Kidney (tissue), 14 donors: ENCODE measurements around the gene HECTD2. TPM values are rescaled to one million over a fixed set of nuclear protein-coding genes. Genes with fewer than 3 reads are reported as not detected.

Experiments
- DNase-seq, 5 donors: peaks; one replicate each; pipeline ENCODE4 v3.0.0-alpha.2; 2013 to 2020
- FAIRE-seq: peaks from 2 replicates; lab custom pipeline; 2012; peaks lifted over from hg19 to GRCh38; lab: Jason Lieb, UNC
- H3K27ac ChIP-seq, 2 donors: one replicate each; pipeline ENCODE4 v1.7.0; 2013; ENCODE audit warnings: low read depth in 2 of 2, low read length in 2 of 2, inconsistent platforms in 1 of 2
- H3K27me3 ChIP-seq: one replicate; pipeline ENCODE4 v1.7.1; 2013; ENCODE audit warnings: low read length, inconsistent platforms; ENCODE audit not compliant: control insufficient read depth, insufficient read depth
- H3K36me3 ChIP-seq, 3 donors: one replicate each; pipeline versions ENCODE4 v1.7.0 to v1.7.1; 2013; ENCODE audit warnings: low read length in 3 of 3, control low read depth in 1 of 3, inconsistent platforms in 1 of 3; ENCODE audit not compliant: insufficient read depth in 3 of 3, control insufficient read depth in 2 of 3
- H3K4me1 ChIP-seq, 3 donors: one replicate each; pipeline versions ENCODE4 v1.7.0 to v1.7.1; 2013; ENCODE audit warnings: low read length in 3 of 3, inconsistent platforms in 1 of 3, low read depth in 1 of 3; ENCODE audit not compliant: control insufficient read depth in 2 of 3, insufficient read depth in 2 of 3
- H3K4me3 ChIP-seq, 3 donors: one replicate each; pipeline versions ENCODE4 v1.7.0 to v1.8.1; 2013; ENCODE audit warnings: low read length in 3 of 3, control low read depth in 1 of 3, inconsistent platforms in 1 of 3
- H3K9ac ChIP-seq, 3 donors: one replicate each; pipeline versions ENCODE4 v1.7.0 to v1.7.1; 2013; ENCODE audit warnings: low read length in 3 of 3, control low read depth in 1 of 3, inconsistent platforms in 1 of 3
- H3K9me3 ChIP-seq, 3 donors: one replicate each; pipeline versions ENCODE4 v1.7.0 to v1.7.1; 2013; ENCODE audit warnings: low read length in 3 of 3, control low read depth in 1 of 3, inconsistent platforms in 1 of 3; ENCODE audit not compliant: control insufficient read depth in 2 of 3, insufficient read depth in 1 of 3
- CTCF ChIP-seq: IDR thresholded peaks from 3 replicates; pipeline ENCODE4 v1.5.1; 2012; ENCODE audit warnings: mild to moderate bottlenecking, moderate library complexity, borderline replicate concordance; ENCODE audit not compliant: insufficient read depth; ENCODE audit errors: extremely low read depth
- intact Hi-C: fragments of 100-400 bp; cut with DNase I; formaldehyde crosslinking; loops from one replicate; pipeline ENCODE4 v1.11.1; 2022
- polyA plus RNA-seq: library from polyadenylated mRNA; stranded (reverse); fragments of 350-450 nt; fragmentation: Illumina TruSeq; extraction: RNeasy Lipid Tissue Mini Kit (QIAGEN cat#74804); gene quantifications from one replicate; pipeline ENCODE4 v1.2.3, GENCODE V29; 2014; ENCODE audit warnings: low read depth, low replicate concordance; ENCODE audit not compliant: insufficient read depth
- total RNA-seq: library from RNA; stranded (reverse); fragmentation: NEBNext Ultra II Directional; extraction: Animal tissue kit (Norgen Biotek cat#: 25700); gene quantifications from one replicate; pipeline ENCODE4 v1.2.1, GENCODE V29; 2021
- donor health status: control.
- donor health status: control.
- donor health status: control.
- donor health status: control.
- donor health status: control.
- donor health status: DM: yes; HTN: yes; CAD: no.
- donor health status: Normal renal cell carcinoma (clear cell type).

Gene HECTD2
- total and polyA plus RNA-seq, 2 donors from 2014 or later = 4.5 to 12.2 TPM

- FAIRE-seq (no peak), DNase-seq (no peak)
- H3K36me3 ChIP-seq = no peaks in the 10 kb centered on the region
- no peak overlapping the region for H3K9ac ChIP-seq
- no peaks in the 10 kb centered on the region for H3K27me3 ChIP-seq
- no peaks in the 10 kb centered on the region for H3K9me3 ChIP-seq
- H3K4me3 ChIP-seq = no peak overlapping the region
- intact Hi-C loops = no loop called here
- peaks cover 0 to 4% (median 2%) of the 10 kb centered on the region in 3 donors for H3K4me1 ChIP-seq
- no peak for TF ChIP-seq CTCF
- no peak overlapping the region for H3K27ac ChIP-seq
Measured at GRCh38 chr10:91415816-91416215, 5.7 kb downstream of the HECTD2 start.

GRCh38 chr10:91416339-91416855 lies 6.3 kb downstream of the HECTD2 start:
- FAIRE-seq (no peak), DNase-seq (no peak)
- Histone ChIP-seq H3K27ac (no peak overlapping the region), H3K4me3 (no peak overlapping the region), H3K9ac (no peak overlapping the region), H3K4me1 (peaks cover 0 to 4% (median 2%) of the 10 kb centered on the region in 3 donors), H3K9me3 (no peaks in the 10 kb centered on the region), H3K27me3 (no peaks in the 10 kb centered on the region), H3K36me3 (no peaks in the 10 kb centered on the region)
- TF ChIP-seq CTCF = no peak
- intact Hi-C loops = no loop called here

GRCh38 chr10:91418416-91418815 lies 8.3 kb downstream of the HECTD2 start:
- Histone ChIP-seq H3K4me1 (peaks cover 0 to 3% (median 2%) of the 10 kb centered on the region in 3 donors), H3K27ac (no peak overlapping the region), H3K9ac (no peak overlapping the region), H3K9me3 (no peaks in the 10 kb centered on the region), H3K4me3 (no peak overlapping the region), H3K36me3 (no peaks in the 10 kb centered on the region), H3K27me3 (no peaks in the 10 kb centered on the region)
- TF ChIP-seq CTCF = no peak
- no peak for DNase-seq
- intact Hi-C loops = no loop called here
- FAIRE-seq = no peak

GRCh38 chr10:91420868-91421267 lies 10.7 kb downstream of the HECTD2 start:
- no peak overlapping the region for H3K27ac ChIP-seq
- no peaks in the 10 kb centered on the region for H3K9me3 ChIP-seq
- DNase-seq (no peak), FAIRE-seq (no peak)
- no peaks in the 10 kb centered on the region for H3K36me3 ChIP-seq
- no peaks in the 10 kb centered on the region for H3K27me3 ChIP-seq
- intact Hi-C loops = no loop called here
- H3K4me3 ChIP-seq = no peak overlapping the region
- no peak for TF ChIP-seq CTCF
- no peak overlapping the region for H3K9ac ChIP-seq
- peaks cover 0 to 3% (median 0%) of the 10 kb centered on the region in 3 donors for H3K4me1 ChIP-seq
